ENCODE results near the gene ZC3H7A.

Gene ZC3H7A

GRCh38 chr16:11835891-11836649 is 39.0 kb upstream of the ZC3H7A start:
- H3K4me3 ChIP-seq (ENCODE audit: low read length) = no peak overlapping the region
- no peak overlapping the region for H3K27ac ChIP-seq (ENCODE audit: low read length)
- H3K79me2 ChIP-seq (ENCODE audit: low read length) = peaks cover 6% of the 10 kb centered on the region
- no peak for DNase-seq
- no peaks in the 10 kb centered on the region for H3K9me3 ChIP-seq (replicated peaks; ENCODE audit: insufficient read depth, low read length)
- TF ChIP-seq EZH2phosphoT487 (IDR thresholded peaks at IDR 0.05; ENCODE audit: low read length) (no peak), CTCF (IDR thresholded peaks at IDR 0.05; ENCODE audit: low read length) (no peak), EZH2 (optimal IDR thresholded peaks at IDR 0.05; ENCODE audit: low read depth, low read length) (no peak)
- no peaks in the 10 kb centered on the region for H3K9me2 ChIP-seq (replicated peaks; ENCODE audit: insufficient read depth, low read length)
- peaks cover 19% of the 10 kb centered on the region for H3F3A ChIP-seq (ENCODE audit: insufficient read depth, low read length)
- H3K4me1 ChIP-seq (ENCODE audit: low read length) = no peaks in the 10 kb centered on the region
- H3K36me3 ChIP-seq (replicated peaks; ENCODE audit: insufficient read depth, low read length) = peaks cover 24% of the 10 kb centered on the region
- H3K27me3 ChIP-seq (replicated peaks; ENCODE audit: insufficient read depth, low read length) = no peaks in the 10 kb centered on the region
- H3K9ac ChIP-seq (ENCODE audit: low read length) = no peak overlapping the region
- H4K20me1 ChIP-seq (ENCODE audit: insufficient read depth, low read length) = no peaks in the 10 kb centered on the region
- H2AFZ ChIP-seq (ENCODE audit: low read length) = no peak overlapping the region
- H3K4me2 ChIP-seq (ENCODE audit: low read depth, low read length) = no peak overlapping the region

- Histone ChIP-seq H3K4me1 (ENCODE audit: low read length) (no peaks in the 10 kb centered on the region), H4K20me1 (ENCODE audit: insufficient read depth, low read length) (no peaks in the 10 kb centered on the region), H3K9me2 (replicated peaks; ENCODE audit: insufficient read depth, low read length) (no peaks in the 10 kb centered on the region), H3K36me3 (replicated peaks; ENCODE audit: insufficient read depth, low read length) (peaks cover 18% of the 10 kb centered on the region), H3F3A (ENCODE audit: insufficient read depth, low read length) (peaks cover 19% of the 10 kb centered on the region), H3K9me3 (replicated peaks; ENCODE audit: insufficient read depth, low read length) (no peaks in the 10 kb centered on the region), H3K9ac (ENCODE audit: low read length) (no peak overlapping the region), H3K4me3 (ENCODE audit: low read length) (no peak overlapping the region), H2AFZ (ENCODE audit: low read length) (no peak overlapping the region), H3K79me2 (ENCODE audit: low read length) (no peaks in the 10 kb centered on the region; the same call in 1 of the 2 replicates), H3K4me2 (ENCODE audit: low read depth, low read length) (no peak overlapping the region), H3K27me3 (replicated peaks; ENCODE audit: insufficient read depth, low read length) (no peaks in the 10 kb centered on the region), H3K27ac (ENCODE audit: low read length) (no peak overlapping the region)
- TF ChIP-seq EZH2phosphoT487 (IDR thresholded peaks at IDR 0.05; ENCODE audit: low read length) (no peak), EZH2 (optimal IDR thresholded peaks at IDR 0.05; ENCODE audit: low read depth, low read length) (no peak), CTCF (IDR thresholded peaks at IDR 0.05; ENCODE audit: low read length) (no peak)
- no peak for DNase-seq
These were observed 38.3 kb upstream of the ZC3H7A start for GRCh38 chr16:11835309-11835708.

GRCh38 chr16:11833951-11834695 is 37.1 kb upstream of the ZC3H7A start:
- H3K4me3 ChIP-seq (ENCODE audit: low read length) = no peak overlapping the region
- no peak for DNase-seq
- H3K27me3 ChIP-seq (replicated peaks; ENCODE audit: insufficient read depth, low read length) = no peaks in the 10 kb centered on the region
- H3K9me3 ChIP-seq (replicated peaks; ENCODE audit: insufficient read depth, low read length) = no peaks in the 10 kb centered on the region
- peaks cover 19% of the 10 kb centered on the region for H3F3A ChIP-seq (ENCODE audit: insufficient read depth, low read length)
- no peaks in the 10 kb centered on the region for H3K4me1 ChIP-seq (ENCODE audit: low read length)
- no peak overlapping the region for H2AFZ ChIP-seq (ENCODE audit: low read length)
- peaks cover 14% of the 10 kb centered on the region for H3K36me3 ChIP-seq (replicated peaks; ENCODE audit: insufficient read depth, low read length)
- no peak overlapping the region for H3K27ac ChIP-seq (ENCODE audit: low read length)
- no peak for TF ChIP-seq CTCF (IDR thresholded peaks at IDR 0.05; ENCODE audit: low read length)
- TF ChIP-seq EZH2 (optimal IDR thresholded peaks at IDR 0.05; ENCODE audit: low read depth, low read length) = no peak
- TF ChIP-seq EZH2phosphoT487 (IDR thresholded peaks at IDR 0.05; ENCODE audit: low read length) = no peak
- H3K79me2 ChIP-seq (ENCODE audit: low read length) = no peaks in the 10 kb centered on the region
- H3K9me2 ChIP-seq (replicated peaks; ENCODE audit: insufficient read depth, low read length) = no peaks in the 10 kb centered on the region
- H3K9ac ChIP-seq (ENCODE audit: low read length) = no peak overlapping the region
- H3K4me2 ChIP-seq (ENCODE audit: low read depth, low read length) = no peak overlapping the region
- H4K20me1 ChIP-seq (ENCODE audit: insufficient read depth, low read length) = no peaks in the 10 kb centered on the region
